Measurements from ENCODE around the gene FSIP1. TPM values are rescaled to one million over a fixed set of nuclear protein-coding genes. Genes with fewer than 3 reads are reported as not detected.

Gene FSIP1
- total RNA-seq, 2 experiments from 2014 or later: 0.51 to 0.61 TPM

GRCh38 chr15:39582286-39582976, 200.2 kb downstream of the FSIP1 start:
- CTCF ChIA-PET: no interaction called here
- POLR2A ChIA-PET: no interaction called here

DNA sequence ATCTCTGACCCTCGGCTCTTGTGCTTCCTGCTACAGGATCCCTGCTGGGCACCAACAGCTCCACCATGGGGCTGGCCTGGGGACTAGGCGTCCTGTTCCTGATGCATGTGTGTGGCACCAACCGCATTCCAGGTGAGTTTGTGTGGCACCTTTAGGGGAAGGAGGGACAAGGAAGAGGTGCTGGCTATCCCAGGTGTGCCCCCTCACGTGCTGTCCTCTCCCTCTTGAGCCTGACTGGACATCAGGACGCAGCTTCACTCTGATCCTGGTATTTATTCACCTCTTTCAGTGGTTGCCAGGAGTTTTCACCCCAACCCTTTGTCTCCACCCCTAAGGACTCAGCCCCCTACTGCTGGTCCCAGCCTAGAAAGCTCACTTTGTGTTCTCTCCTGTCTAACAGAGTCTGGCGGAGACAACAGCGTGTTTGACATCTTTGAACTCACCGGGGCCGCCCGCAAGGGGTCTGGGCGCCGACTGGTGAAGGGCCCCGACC, 200.8 kb downstream of the FSIP1 start:
- ChIA-PET CTCF (interaction anchor here (1.0 to 1.5 kb wide), 2 partner anchors 19 to 25 kb away, joined by 3 read pairs; no protein-coding TSS in a partner anchor), POLR2A (no interaction called here)

DNA sequence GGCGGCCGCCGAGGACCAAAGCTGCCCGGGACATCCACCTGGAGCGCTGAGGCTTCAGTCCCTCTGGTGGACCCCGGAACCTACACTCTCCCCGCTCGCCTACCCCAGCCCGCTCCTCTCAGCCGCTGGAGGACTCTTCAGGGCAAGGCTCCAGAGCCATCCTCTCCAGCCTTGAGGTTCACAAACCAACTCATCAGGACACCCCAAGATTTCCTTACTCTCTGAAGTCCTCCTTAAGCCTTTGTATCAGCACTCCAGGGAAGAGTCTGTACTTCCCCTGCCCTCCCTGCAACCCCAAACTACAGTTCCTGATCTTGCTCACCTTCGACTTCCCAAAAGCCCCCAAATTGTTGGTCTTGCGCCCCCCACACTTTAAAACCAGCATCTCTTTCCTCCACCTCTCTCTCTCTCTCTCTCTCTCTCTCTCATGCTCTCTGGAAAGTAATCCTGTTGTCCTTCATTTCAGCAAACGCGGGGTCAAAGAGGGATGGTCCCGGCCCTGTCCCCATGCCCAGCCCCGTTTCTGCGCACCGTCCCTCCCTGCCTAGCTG, 201.3 kb downstream of the FSIP1 start:
- POLR2A ChIA-PET: no interaction called here
- CTCF ChIA-PET: interaction anchor here (1.0 to 1.6 kb wide), 3 partner anchors 20 to 175 kb away, joined by 3 to 7 read pairs (median 3); no protein-coding TSS in a partner anchor

- CTCF ChIA-PET: interaction anchor here (0.8 to 1.6 kb wide), 14 partner anchors 9 to 858 kb away, joined by 3 to 7 read pairs (median 3); no protein-coding TSS in a partner anchor
Observed at GRCh38 chr15:39580485-39581241, 202.0 kb downstream of the FSIP1 start, which contains the start of gene THBS1. Gene THBS1, plus strand, starts transcription at chr15:39581079. Its CDS starts 779 bp downstream, at chr15:39581858.

DNA sequence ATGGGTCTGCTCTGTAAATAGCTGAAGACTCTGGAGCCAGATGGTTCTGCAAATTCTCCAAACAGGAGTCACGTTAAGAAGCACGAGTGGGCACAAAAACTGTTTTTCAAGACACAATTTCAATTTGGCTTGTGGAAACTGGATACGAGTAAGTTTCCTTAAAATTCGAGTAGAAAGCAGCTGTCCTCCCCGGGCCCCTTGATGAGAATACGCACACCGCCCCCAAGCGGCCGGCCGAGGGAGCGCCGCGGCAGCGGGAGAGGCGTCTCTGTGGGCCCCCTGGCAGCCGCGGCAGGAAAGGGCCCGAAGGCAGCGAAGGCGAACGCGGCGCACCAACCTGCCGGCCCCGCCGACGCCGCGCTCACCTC, 202.5 kb downstream of the FSIP1 start:
- POLR2A ChIA-PET: no interaction called here
- CTCF ChIA-PET: interaction anchor here (0.6 to 1.6 kb wide), 15 partner anchors 9 to 1037 kb away, joined by 3 to 7 read pairs (median 3); no protein-coding TSS in a partner anchor

More at GRCh38 chr15:39580485-39581241, 202.0 kb downstream of the FSIP1 start, which contains the start of gene THBS1:
- POLR2A ChIA-PET: no interaction called here

DNA sequence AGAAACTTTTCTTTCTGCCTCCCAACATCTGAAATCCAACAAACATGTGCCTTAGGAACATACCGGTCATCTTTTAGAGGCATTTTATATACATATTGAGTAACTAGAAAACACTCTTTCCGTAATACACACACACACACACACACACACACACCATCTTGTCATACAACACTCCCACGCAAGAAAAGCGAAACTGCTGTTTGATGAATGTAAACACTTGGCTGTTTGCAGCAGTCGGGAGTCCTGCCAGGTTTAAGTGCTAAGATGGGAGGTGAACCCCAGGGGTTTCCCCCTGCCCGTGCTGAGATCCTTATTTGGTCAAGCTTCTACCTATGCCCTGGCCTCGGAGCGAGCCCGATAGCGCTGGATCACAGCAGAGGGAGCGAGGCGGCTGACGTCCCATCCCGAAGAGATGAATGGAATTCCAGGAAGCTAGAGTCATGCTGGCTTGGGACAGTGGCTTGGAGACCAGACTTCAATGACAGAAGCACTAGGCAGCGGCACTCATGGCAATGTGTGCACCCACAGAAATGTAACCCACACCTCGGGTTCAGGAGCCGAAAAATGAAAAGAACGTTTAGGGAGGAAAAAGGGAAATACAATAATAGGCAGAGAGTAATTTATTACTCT, 203.0 kb downstream of the FSIP1 start:
- POLR2A ChIA-PET: no interaction called here
- CTCF ChIA-PET: interaction anchor here (0.6 to 1.6 kb wide), 13 partner anchors 8 to 1036 kb away, joined by 3 to 7 read pairs (median 3); no protein-coding TSS in a partner anchor

DNA sequence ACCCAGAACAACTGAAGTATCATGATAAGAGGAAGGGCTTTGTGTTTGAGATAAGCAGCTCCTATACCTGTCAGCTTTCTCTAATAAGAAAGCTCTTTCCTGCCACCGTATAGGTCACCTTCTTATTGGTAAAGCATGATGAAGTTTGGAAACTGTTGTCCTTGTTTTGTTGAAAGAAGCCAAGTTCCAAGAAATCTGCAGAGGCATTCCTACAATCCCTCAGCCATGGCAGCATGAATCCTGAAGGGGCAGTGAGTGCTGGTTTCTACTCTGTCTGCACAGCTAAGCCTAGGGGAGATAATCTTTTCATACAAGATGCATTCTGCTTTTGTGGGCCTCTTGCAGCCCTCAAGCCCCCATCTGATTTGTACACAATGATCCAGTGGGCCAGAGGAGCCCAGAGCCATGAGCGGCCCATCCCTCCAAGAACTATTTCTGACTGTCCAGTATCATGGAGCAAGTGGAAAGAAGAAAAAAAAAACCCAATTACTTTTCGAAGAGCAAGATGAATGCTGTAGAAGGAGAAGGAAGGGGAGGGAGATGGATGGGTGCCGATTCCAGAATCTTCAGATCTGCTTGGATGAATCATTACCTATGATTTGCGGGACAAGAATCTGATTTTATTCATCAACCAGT, 203.7 kb downstream of the FSIP1 start:
- POLR2A ChIA-PET: no interaction called here
- CTCF ChIA-PET: interaction anchor here (1.2 to 1.3 kb wide), 2 partner anchors 18 to 454 kb away, joined by 3 to 6 read pairs; no protein-coding TSS in a partner anchor

DNA sequence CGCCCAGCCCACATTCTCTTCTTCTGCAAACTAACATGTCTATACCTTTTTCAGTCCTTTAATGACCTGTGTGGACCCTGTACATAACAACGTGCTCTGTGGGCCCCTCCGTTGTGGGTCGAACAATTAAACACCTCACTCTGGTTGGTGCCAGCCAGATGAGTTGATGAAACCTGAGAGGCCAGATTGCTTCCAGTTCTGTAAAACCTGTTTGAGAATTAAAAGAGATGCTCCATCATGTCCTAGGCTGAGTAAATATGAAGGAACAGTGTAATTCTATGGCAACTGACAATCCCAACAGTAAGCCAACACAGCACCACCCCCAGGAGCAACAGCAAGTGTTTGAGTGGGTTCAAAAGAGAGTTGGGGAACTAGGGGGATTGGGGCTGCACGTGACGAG, 207.5 kb downstream of the FSIP1 start:
- CTCF ChIA-PET: no interaction called here
- POLR2A ChIA-PET: no interaction called here

DNA sequence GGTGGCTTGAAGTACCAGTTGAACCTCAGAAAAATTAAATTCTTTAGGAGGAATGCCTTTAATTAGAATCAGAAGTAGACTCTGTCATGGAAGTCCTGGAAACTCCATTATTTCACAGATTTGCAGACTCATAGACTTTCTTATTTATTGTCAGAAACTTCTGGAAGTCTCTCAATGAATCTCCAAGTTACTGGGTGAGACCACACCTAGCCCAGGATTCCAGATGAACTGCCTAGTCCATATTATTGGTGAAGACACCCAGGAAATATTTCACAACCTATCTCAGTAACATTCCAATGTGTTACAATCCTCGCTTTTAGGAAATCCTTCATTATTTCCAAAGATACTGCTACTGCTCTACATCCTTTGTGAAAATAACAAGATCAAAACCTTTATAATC, 208.2 kb downstream of the FSIP1 start:
- ChIA-PET CTCF (no interaction called here), POLR2A (no interaction called here)

GRCh38 chr15:39573844-39574243, 208.8 kb downstream of the FSIP1 start:
- ChIA-PET CTCF (no interaction called here), POLR2A (no interaction called here)

DNA sequence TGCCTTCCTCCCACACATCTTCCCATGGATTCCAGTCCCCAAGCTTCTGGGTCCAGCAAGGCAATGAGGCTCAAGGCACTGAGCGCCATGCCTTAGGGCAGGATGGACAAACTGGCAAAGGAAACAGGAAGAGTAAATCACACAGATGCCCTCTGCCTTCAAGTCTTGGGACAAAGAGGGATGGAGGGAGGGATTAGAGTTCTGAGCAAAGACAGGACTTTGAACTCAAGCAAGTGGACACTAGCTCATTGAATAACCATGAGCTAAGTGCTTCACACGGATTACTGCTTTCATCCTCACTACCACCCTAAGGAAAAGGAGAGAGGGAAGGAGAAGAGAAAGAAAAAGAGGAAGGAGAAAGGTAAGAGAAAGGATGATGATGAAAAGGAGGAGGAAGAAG, 209.4 kb downstream of the FSIP1 start:
- CTCF ChIA-PET: no interaction called here
- POLR2A ChIA-PET: no interaction called here

GRCh38 chr15:39565851-39566250, 216.8 kb downstream of the FSIP1 start:
- ChIA-PET POLR2A (no interaction called here), CTCF (no interaction called here)

GRCh38 chr15:39564972-39565665, 217.5 kb downstream of the FSIP1 start:
- POLR2A ChIA-PET: no interaction called here
- CTCF ChIA-PET: no interaction called here

GRCh38 chr15:39558421-39558820, 224.2 kb downstream of the FSIP1 start:
- ChIA-PET POLR2A (no interaction called here), CTCF (no interaction called here)

- POLR2A ChIA-PET: no interaction called here
- CTCF ChIA-PET: no interaction called here
Observed at GRCh38 chr15:39556461-39556860, 226.2 kb downstream of the FSIP1 start.

- POLR2A ChIA-PET: no interaction called here
- CTCF ChIA-PET: no interaction called here
Observed at GRCh38 chr15:39555885-39556284, 226.8 kb downstream of the FSIP1 start.

DNA sequence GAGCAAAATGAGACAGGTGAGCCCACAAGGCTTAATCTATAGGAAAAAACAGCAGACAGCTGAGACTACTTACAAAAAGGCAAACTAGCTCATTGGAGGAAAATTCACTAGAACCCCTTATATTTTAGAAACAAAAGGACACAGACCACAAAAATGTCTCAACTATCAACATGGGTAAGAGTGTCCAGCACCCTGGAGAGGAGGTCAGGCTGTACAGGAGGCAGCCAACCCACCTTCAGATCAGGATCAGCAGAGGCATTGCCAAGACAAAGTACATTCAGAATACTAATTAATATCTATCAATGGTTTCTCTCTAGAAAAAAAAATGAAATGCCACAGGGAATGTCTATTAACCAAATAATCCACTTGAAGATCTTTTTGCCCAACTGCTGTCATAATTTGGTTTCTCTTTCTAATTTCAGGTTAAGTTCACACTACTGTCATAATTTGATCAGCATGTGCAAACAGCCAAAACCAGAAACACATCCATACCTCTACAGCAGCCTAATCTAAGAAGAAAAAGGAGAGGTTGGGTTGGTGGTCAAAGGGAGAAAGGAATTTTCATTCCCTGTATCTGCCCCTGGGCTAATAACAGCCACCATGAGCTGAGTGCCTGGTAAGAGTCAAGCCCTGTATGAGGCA, 227.8 kb downstream of the FSIP1 start:
- POLR2A ChIA-PET: no interaction called here
- CTCF ChIA-PET: no interaction called here

- POLR2A ChIA-PET: no interaction called here
- CTCF ChIA-PET: no interaction called here
Observed at GRCh38 chr15:39553947-39554693, 228.5 kb downstream of the FSIP1 start.
